MM.1S (cell line): ENCODE results near the gene NPLOC4.

Source experiments
- DNase-seq: peaks from one replicate; pipeline ENCODE4 v3.0.0-alpha.2; 2015
- H2AFZ ChIP-seq: fragments of 300-600 bp; sonication (generic); 2 replicates; pipeline ENCODE4 v1.6.0; 2016; ENCODE audit warnings: antibody characterized with exemption, low read length
- H3F3A ChIP-seq: fragments of 300-600 bp; sonication (generic); 2 replicates; pipeline ENCODE4 v1.6.1; 2016; ENCODE audit warnings: mild to moderate bottlenecking, antibody characterized with exemption, low read length, moderate library complexity, mixed read lengths; ENCODE audit not compliant: insufficient read depth
- H3K27ac ChIP-seq: fragments of 300-600 bp; sonication (generic); 2 replicates; pipeline ENCODE4 v1.5.1; 2016; ENCODE audit warnings: mild to moderate bottlenecking, low read length
- H3K27me3 ChIP-seq: fragments of 300-600 bp; sonication (generic); replicated peaks from 2 replicates; pipeline ENCODE4 v1.6.0; 2016; ENCODE audit warnings: low read length; ENCODE audit not compliant: insufficient read depth
- H3K36me3 ChIP-seq: fragments of 300-600 bp; sonication (generic); replicated peaks from 2 replicates; pipeline ENCODE4 v1.6.1; 2016; ENCODE audit warnings: mild to moderate bottlenecking, low read length, mixed read lengths; ENCODE audit not compliant: insufficient read depth
- H3K4me1 ChIP-seq: fragments of 300-600 bp; sonication (generic); 2 replicates; pipeline ENCODE4 v1.6.1; 2016; ENCODE audit warnings: low read length, mixed read lengths
- H3K4me2 ChIP-seq: fragments of 300-600 bp; sonication (generic); 2 replicates; pipeline ENCODE4 v1.6.0; 2016; ENCODE audit warnings: low read depth, low read length
- H3K4me3 ChIP-seq: fragments of 300-600 bp; sonication (generic); 2 replicates; pipeline ENCODE4 v1.5.1; 2016; ENCODE audit warnings: low read length, mixed read lengths
- H3K79me2 ChIP-seq: fragments of 300-600 bp; sonication (generic); 2 replicates; pipeline ENCODE4 v1.6.1; 2016; ENCODE audit warnings: mixed run types, low read length, mixed read lengths
- H3K9ac ChIP-seq: fragments of 300-600 bp; sonication (generic); 2 replicates; pipeline ENCODE4 v1.6.1; 2016; ENCODE audit warnings: low read length, mixed read lengths
- H3K9me2 ChIP-seq: fragments of 300-600 bp; sonication (generic); replicated peaks from 2 replicates; pipeline ENCODE4 v1.6.1; 2016; ENCODE audit warnings: mild to moderate bottlenecking, low read length, mixed read lengths; ENCODE audit not compliant: insufficient read depth
- H3K9me3 ChIP-seq: fragments of 300-600 bp; sonication (generic); replicated peaks from 2 replicates; pipeline ENCODE4 v1.6.1; 2016; ENCODE audit warnings: mild to moderate bottlenecking, low read length, mixed read lengths; ENCODE audit not compliant: insufficient read depth
- H4K20me1 ChIP-seq: fragments of 300-600 bp; sonication (generic); 2 replicates; pipeline ENCODE4 v1.6.1; 2016; ENCODE audit warnings: mild to moderate bottlenecking, low read length, moderate library complexity, mixed read lengths; ENCODE audit not compliant: insufficient read depth
- EZH2 ChIP-seq: fragments of 300-600 bp; sonication (generic); optimal IDR thresholded peaks from 2 replicates; pipeline ENCODE3; 2017; ENCODE audit warnings: low read depth, mild to moderate bottlenecking, antibody characterized with exemption, low read length, mixed read lengths
- EZH2phosphoT487 ChIP-seq: fragments of 300-600 bp; sonication (generic); IDR thresholded peaks from 2 replicates; pipeline ENCODE4 v1.6.1; 2018; ENCODE audit warnings: antibody characterized with exemption, low read length
- TF ChIP-seq, protein P1 (sequence below): fragments of 300-600 bp; sonication (generic); IDR thresholded peaks from 2 replicates; pipeline ENCODE4 v1.5.1; 2016; ENCODE audit warnings: antibody characterized with exemption, low read length, mixed read lengths

The NPLOC4 gene

DNA sequence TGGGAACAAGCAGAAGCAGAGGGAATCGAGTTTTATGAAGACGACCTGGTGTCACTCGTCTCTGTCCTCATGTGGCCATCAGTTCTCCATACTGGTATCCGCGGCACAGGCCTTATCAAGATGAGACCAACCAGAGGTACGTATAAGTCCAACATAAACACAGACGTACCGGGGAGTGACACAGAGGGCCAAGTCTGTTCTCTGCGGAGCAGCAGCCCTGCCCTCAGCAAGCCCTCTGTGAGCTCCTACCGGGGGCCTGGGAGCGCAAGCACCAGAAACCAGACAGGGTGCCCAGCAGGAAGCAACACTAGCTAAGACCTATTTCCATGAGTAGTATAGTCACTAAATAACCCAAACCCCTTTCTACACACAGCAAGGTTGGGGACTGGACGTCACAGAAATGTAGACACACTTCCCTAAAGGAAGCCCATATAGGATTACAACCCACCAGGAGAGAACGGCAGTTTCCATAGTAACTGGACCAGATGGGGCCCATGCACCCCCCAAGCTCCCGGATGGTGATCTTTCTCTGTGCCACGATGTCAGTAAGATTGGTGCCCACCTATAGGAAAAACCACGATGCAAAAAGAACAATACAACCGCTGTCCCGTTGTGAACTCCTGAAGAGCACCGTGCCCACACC lies 45.8 kb upstream of the NPLOC4 start:
- Histone ChIP-seq H3K9ac (peak overlapping the region; percentile 87), H3K4me2 (peak overlapping the region; percentile 96), H3K27ac (no peak overlapping the region), H3K9me3 (no peaks in the 10 kb centered on the region), H4K20me1 (no peaks in the 10 kb centered on the region), H3K9me2 (no peaks in the 10 kb centered on the region), H3K27me3 (no peaks in the 10 kb centered on the region), H3K4me1 (0 out of 2 replicates have a peak, but pooled peaks cover 16% of the 10 kb centered on the region), H3K36me3 (peaks cover 7% of the 10 kb centered on the region; the same call in 1 of the 2 replicates), H3F3A (no peaks in the 10 kb centered on the region), H3K79me2 (peaks cover 59% of the 10 kb centered on the region), H2AFZ (peak overlapping the region; percentile 83; the same call in 1 of the 2 replicates), H3K4me3 (peak overlapping the region; percentile 94)
- no peak for DNase-seq
- no peak for TF ChIP-seq EZH2
- TF ChIP-seq, protein P1, sequence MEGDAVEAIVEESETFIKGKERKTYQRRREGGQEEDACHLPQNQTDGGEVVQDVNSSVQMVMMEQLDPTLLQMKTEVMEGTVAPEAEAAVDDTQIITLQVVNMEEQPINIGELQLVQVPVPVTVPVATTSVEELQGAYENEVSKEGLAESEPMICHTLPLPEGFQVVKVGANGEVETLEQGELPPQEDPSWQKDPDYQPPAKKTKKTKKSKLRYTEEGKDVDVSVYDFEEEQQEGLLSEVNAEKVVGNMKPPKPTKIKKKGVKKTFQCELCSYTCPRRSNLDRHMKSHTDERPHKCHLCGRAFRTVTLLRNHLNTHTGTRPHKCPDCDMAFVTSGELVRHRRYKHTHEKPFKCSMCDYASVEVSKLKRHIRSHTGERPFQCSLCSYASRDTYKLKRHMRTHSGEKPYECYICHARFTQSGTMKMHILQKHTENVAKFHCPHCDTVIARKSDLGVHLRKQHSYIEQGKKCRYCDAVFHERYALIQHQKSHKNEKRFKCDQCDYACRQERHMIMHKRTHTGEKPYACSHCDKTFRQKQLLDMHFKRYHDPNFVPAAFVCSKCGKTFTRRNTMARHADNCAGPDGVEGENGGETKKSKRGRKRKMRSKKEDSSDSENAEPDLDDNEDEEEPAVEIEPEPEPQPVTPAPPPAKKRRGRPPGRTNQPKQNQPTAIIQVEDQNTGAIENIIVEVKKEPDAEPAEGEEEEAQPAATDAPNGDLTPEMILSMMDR = no peak
- no peak for TF ChIP-seq EZH2phosphoT487

DNA sequence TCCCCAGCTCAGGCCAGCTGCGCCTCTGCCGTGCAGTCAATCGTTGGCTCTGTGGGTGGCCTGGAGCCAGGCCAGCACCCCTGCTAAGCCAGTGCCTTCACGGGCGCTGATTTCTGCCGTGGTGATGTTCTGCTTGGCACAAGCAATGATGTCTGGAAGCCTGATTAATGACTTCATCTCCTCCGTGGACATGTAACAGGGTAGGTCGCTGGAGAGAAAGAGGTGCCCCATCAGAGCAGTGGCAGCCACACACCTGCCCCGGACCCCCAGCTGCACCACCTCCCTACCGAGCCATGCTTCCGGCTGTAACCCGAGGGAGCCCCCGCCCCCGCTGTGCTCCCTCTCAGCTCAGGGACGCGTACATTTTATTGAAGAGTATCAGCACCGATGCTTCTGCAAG lies 44.8 kb upstream of the NPLOC4 start:
- no peak overlapping the region for H2AFZ ChIP-seq
- no peaks in the 10 kb centered on the region for H3K9me3 ChIP-seq
- H3K9ac ChIP-seq = no peak overlapping the region
- no peaks in the 10 kb centered on the region for H3K9me2 ChIP-seq
- H3K27me3 ChIP-seq = no peaks in the 10 kb centered on the region
- 0 out of 2 replicates have a peak, but pooled peaks cover 16% of the 10 kb centered on the region for H3K4me1 ChIP-seq
- DNase-seq = no peak
- 0 out of 2 replicates have a peak, but pooled peaks cover 7% of the 10 kb centered on the region for H3K36me3 ChIP-seq
- no peaks in the 10 kb centered on the region for H4K20me1 ChIP-seq
- H3F3A ChIP-seq = no peaks in the 10 kb centered on the region
- H3K4me3 ChIP-seq = no peak overlapping the region
- H3K4me2 ChIP-seq = no peak overlapping the region
- no peak for TF ChIP-seq EZH2
- no peak for TF ChIP-seq EZH2phosphoT487
- TF ChIP-seq, protein P1 = no peak
- H3K27ac ChIP-seq = no peak overlapping the region
- peaks cover 49% of the 10 kb centered on the region for H3K79me2 ChIP-seq

DNA sequence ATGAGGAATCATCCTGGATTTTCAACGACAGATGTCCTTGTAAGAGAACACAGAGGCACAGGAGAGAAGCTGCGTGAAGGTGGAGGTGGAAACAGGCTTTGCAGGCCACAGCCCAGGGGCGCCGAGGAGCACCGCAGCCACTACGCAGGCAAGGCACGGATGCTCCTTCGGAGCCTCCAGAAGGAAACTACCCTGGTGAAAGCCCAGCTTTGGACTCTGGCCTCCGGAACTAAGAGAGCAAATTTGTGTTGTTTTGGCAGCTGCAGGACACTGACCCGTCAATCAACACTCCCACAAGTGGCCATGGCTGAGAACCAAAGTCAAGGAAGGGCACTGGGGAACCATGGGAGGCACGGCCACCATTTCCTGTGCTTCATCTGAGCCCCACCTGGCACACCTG lies 43.2 kb upstream of the NPLOC4 start:
- Histone ChIP-seq H3K4me1 (0 out of 2 replicates have a peak, but pooled peaks cover 9% of the 10 kb centered on the region), H4K20me1 (no peaks in the 10 kb centered on the region), H3K9me3 (no peaks in the 10 kb centered on the region), H3K36me3 (no peaks in the 10 kb centered on the region), H3K27ac (no peak overlapping the region), H2AFZ (no peak overlapping the region), H3K4me3 (no peak overlapping the region), H3K9ac (no peak overlapping the region), H3K9me2 (no peaks in the 10 kb centered on the region), H3F3A (no peaks in the 10 kb centered on the region), H3K27me3 (no peaks in the 10 kb centered on the region), H3K4me2 (no peak overlapping the region), H3K79me2 (peaks cover 34% of the 10 kb centered on the region)
- no peak for DNase-seq
- TF ChIP-seq, protein P1 = no peak
- TF ChIP-seq EZH2 (no peak), EZH2phosphoT487 (no peak)
